Neutrophil (primary cell): ENCODE data around the gene NUDT1.

Experiments used
- H3K27ac ChIP-seq: fragments of 200-600 bp; sonication (generic); 2 replicates; pipeline ENCODE4 v1.5.1; 2016; ENCODE audit warnings: mild to moderate bottlenecking, moderate library complexity
- H3K27me3 ChIP-seq: fragments of 200-600 bp; sonication (generic); 2 replicates; pipeline ENCODE4 v1.6.0; 2016; ENCODE audit warnings: mild to moderate bottlenecking
- H3K36me3 ChIP-seq: fragments of 200-600 bp; sonication (generic); 2 replicates; pipeline ENCODE4 v1.5.1; 2017
- H3K4me1 ChIP-seq, 2 experiments: fragments of 200-600 bp in 1 of 2; sonication (generic) in 1 of 2; 1 replicate in 1 of 2; 2 replicates in 1 of 2; pipeline versions ENCODE4 v1.5.1 to v1.6.1; 2013 to 2016; ENCODE audit warnings: low read depth in 1 of 2, low read length in 1 of 2, mild to moderate bottlenecking in 1 of 2, moderate library complexity in 1 of 2; ENCODE audit not compliant: control insufficient read depth in 1 of 2, insufficient read depth in 1 of 2
- H3K4me3 ChIP-seq, 2 experiments: fragments of 200-600 bp in 1 of 2; sonication (generic) in 1 of 2; 1 replicate in 1 of 2; 2 replicates in 1 of 2; pipeline ENCODE4 v1.5.1; 2013 to 2016; ENCODE audit warnings: low read depth in 1 of 2, low read length in 1 of 2, mild to moderate bottlenecking in 1 of 2, moderate library complexity in 1 of 2
- H3K9me3 ChIP-seq: fragments of 200-600 bp; sonication (generic); 2 replicates; pipeline ENCODE4 v1.5.1; 2016
- CTCF ChIP-seq: fragments of 200-600 bp; sonication (generic); IDR thresholded peaks from 2 replicates; pipeline ENCODE4 v1.5.1; 2016; ENCODE audit warnings: antibody characterized with exemption

The NUDT1 gene

GRCh38 chr7:2290877-2291276, 48.9 kb downstream of the NUDT1 start:
- Histone ChIP-seq H3K9me3 (no peaks in the 10 kb centered on the region), H3K4me3 (no peak overlapping the region), H3K27ac (no peak overlapping the region), H3K4me1 (no peaks in the 10 kb centered on the region), H3K27me3 (no peaks in the 10 kb centered on the region), H3K36me3 (no peaks in the 10 kb centered on the region)
- no peak for TF ChIP-seq CTCF

- no peaks in the 10 kb centered on the region for H3K4me1 ChIP-seq
These were observed 54.1 kb downstream of the NUDT1 start for GRCh38 chr7:2295936-2296620.

GRCh38 chr7:2296832-2297231, 54.8 kb downstream of the NUDT1 start:
- Histone ChIP-seq H3K4me1 (no peaks in the 10 kb centered on the region), H3K36me3 (no peaks in the 10 kb centered on the region), H3K27me3 (no peaks in the 10 kb centered on the region), H3K9me3 (no peaks in the 10 kb centered on the region), H3K27ac (no peak overlapping the region), H3K4me3 (no peak overlapping the region)
- no peak for TF ChIP-seq CTCF

More at GRCh38 chr7:2295936-2296620, 54.1 kb downstream of the NUDT1 start:
- TF ChIP-seq CTCF, result no peak
- Histone ChIP-seq H3K9me3 (no peaks in the 10 kb centered on the region), H3K4me3 (no peak overlapping the region), H3K27me3 (no peaks in the 10 kb centered on the region), H3K36me3 (no peaks in the 10 kb centered on the region), H3K27ac (no peak overlapping the region)

- Histone ChIP-seq H3K4me1 (no peaks in the 10 kb centered on the region), H3K4me3 (no peak overlapping the region), H3K27me3 (no peaks in the 10 kb centered on the region), H3K9me3 (no peaks in the 10 kb centered on the region), H3K36me3 (no peaks in the 10 kb centered on the region), H3K27ac (no peak overlapping the region)
- no peak for TF ChIP-seq CTCF
These were observed 57.3 kb downstream of the NUDT1 start for GRCh38 chr7:2299131-2299829.

- TF ChIP-seq CTCF, result no peak
- H3K4me3 ChIP-seq, result no peak overlapping the region
- peaks cover 6% of the 10 kb centered on the region for H3K27me3 ChIP-seq
- no peaks in the 10 kb centered on the region for H3K36me3 ChIP-seq
- no peaks in the 10 kb centered on the region for H3K4me1 ChIP-seq
- no peaks in the 10 kb centered on the region for H3K9me3 ChIP-seq
- no peak overlapping the region for H3K27ac ChIP-seq
These were observed 58.0 kb downstream of the NUDT1 start for GRCh38 chr7:2299870-2300512.
